DMS 273 (cell line): ENCODE data around the gene MORN4.
A peak's percentile ranks its signal among the peaks of the same experiment; 100 is the strongest.
"Not testable (repeated sequence)": the region's sequence is repeated elsewhere in the genome, so short reads cannot be mapped to it uniquely, and the experiment has no call there.

Experiments used
- DNase-seq: peaks from one replicate; lab custom pipeline; 2025; ENCODE audit not compliant: unreplicated experiment; lab: John Stamatoyannopoulos, UW

MORN4 gene

GRCh38 chr10:97632949-97633884 is at the start of gene MORN4:
MORN4 (minus strand) TSS chr10:97633500; CDS start chr10:97619653, 13,847 bp downstream.
- peak; percentile 95 for DNase-seq

GRCh38 chr10:97682042-97682441 is 48.7 kb upstream of the MORN4 start:
- DNase-seq: no peak

GRCh38 chr10:97679594-97679993 is 46.3 kb upstream of the MORN4 start:
- no peak for DNase-seq

- DNase-seq: peak; percentile 58
Observed at GRCh38 chr10:97676770-97677581, 43.7 kb upstream of the MORN4 start.

GRCh38 chr10:97675222-97675621 is 41.9 kb upstream of the MORN4 start:
- no peak for DNase-seq

GRCh38 chr10:97673736-97674525 is 40.6 kb upstream of the MORN4 start:
- DNase-seq: peak; percentile 39

- no peak for DNase-seq
Observed at GRCh38 chr10:97669571-97669970, 36.3 kb upstream of the MORN4 start.

- no peak for DNase-seq
Observed at GRCh38 chr10:97667463-97667862, 34.2 kb upstream of the MORN4 start.

- no peak for DNase-seq
Observed at GRCh38 chr10:97666992-97667391, 33.7 kb upstream of the MORN4 start.

- DNase-seq: no peak
Observed at GRCh38 chr10:97664282-97664850, 31.1 kb upstream of the MORN4 start.

GRCh38 chr10:97659589-97659988 is 26.3 kb upstream of the MORN4 start:
- peak; percentile 29 for DNase-seq

- DNase-seq: no peak
Observed at GRCh38 chr10:97656777-97657176, 23.5 kb upstream of the MORN4 start.

- DNase-seq: no peak
Observed at GRCh38 chr10:97651773-97652172, 18.5 kb upstream of the MORN4 start.

- DNase-seq: no peak
Observed at GRCh38 chr10:97650726-97651125, 17.4 kb upstream of the MORN4 start.

- not testable (repeated sequence) for DNase-seq
Observed at GRCh38 chr10:97649405-97649750, 16.1 kb upstream of the MORN4 start.

- no peak for DNase-seq
Observed at GRCh38 chr10:97648562-97649404, 15.5 kb upstream of the MORN4 start.

- no peak for DNase-seq
Observed at GRCh38 chr10:97647556-97647955, 14.3 kb upstream of the MORN4 start.

GRCh38 chr10:97644936-97645335 is 11.6 kb upstream of the MORN4 start:
- DNase-seq: no peak

GRCh38 chr10:97643441-97643985 is 10.2 kb upstream of the MORN4 start:
- DNase-seq: no peak
